Naive B cell (primary cell): Measurements from ENCODE around the gene TMEM218. TPM values are rescaled to one million over a fixed set of nuclear protein-coding genes. Genes with fewer than 3 reads are reported as not detected.
"Not testable (repeated sequence)": the region's sequence is repeated elsewhere in the genome, so short reads cannot be mapped to it uniquely, and the experiment has no call there.

Experiments used
- ATAC-seq, 2 donors: fragments of 150-1000 bp; cut with Tn5 transposase; 2 replicates each; pipeline ENCODE4 v1.10.0; 2021; ENCODE audit warnings: low read depth in 2 of 2, mild to moderate bottlenecking in 2 of 2, moderate library complexity in 2 of 2
- DNase-seq: peaks from one replicate; pipeline ENCODE4 v3.0.0; 2022
- H3K27ac Mint-ChIP-seq, 6 donors: one replicate each; pipeline ENCODE4 v1.8.0; 2020 to 2022; ENCODE audit warnings: mild to moderate bottlenecking in 6 of 6, mixed read lengths in 6 of 6, moderate library complexity in 5 of 6, inconsistent platforms in 2 of 6
- H3K27me3 Mint-ChIP-seq, 3 donors: one replicate each; pipeline ENCODE4 v1.8.0; 2021 to 2022; ENCODE audit warnings: mixed read lengths in 3 of 3, mild to moderate bottlenecking in 1 of 3
- H3K36me3 Mint-ChIP-seq, 2 donors: one replicate each; pipeline ENCODE4 v1.8.0; 2020 to 2022; ENCODE audit warnings: mixed read lengths in 2 of 2, inconsistent platforms in 1 of 2, mild to moderate bottlenecking in 1 of 2
- H3K4me1 Mint-ChIP-seq, 3 donors: one replicate each; pipeline ENCODE4 v1.8.0; 2020 to 2022; ENCODE audit warnings: mixed read lengths in 3 of 3, inconsistent platforms in 1 of 3, mild to moderate bottlenecking in 1 of 3, moderate library complexity in 1 of 3
- H3K4me3 Mint-ChIP-seq, 8 donors: one replicate each; pipeline ENCODE4 v1.8.0; 2020 to 2022; ENCODE audit warnings: mild to moderate bottlenecking in 8 of 8, mixed read lengths in 8 of 8, moderate library complexity in 8 of 8, inconsistent platforms in 2 of 8
- H3K9me3 Mint-ChIP-seq, 7 donors: one replicate each; pipeline ENCODE4 v1.8.0; 2020 to 2022; ENCODE audit warnings: mixed read lengths in 7 of 7, mild to moderate bottlenecking in 5 of 7, inconsistent platforms in 2 of 7, moderate library complexity in 1 of 7
- polyA plus RNA-seq, 6 donors: library from polyadenylated mRNA; unstranded; fragments of 300-500 nt; fragmentation: Illumina TruSeq; gene quantifications; one replicate each; pipeline ENCODE4 v1.2.3, GENCODE V29; 2021; ENCODE audit warnings: low read depth in 6 of 6

TMEM218 gene
- polyA plus RNA-seq, 6 donors from 2014 or later = 30.4 to 53.0 (median 36.7) TPM

GRCh38 chr11:125093502-125093901 lies 17.9 kb downstream of the TMEM218 start:
- ATAC-seq = no peak
- no peaks in the 10 kb centered on the region for H3K27me3 Mint-ChIP-seq
- no peaks in the 10 kb centered on the region for H3K9me3 Mint-ChIP-seq
- H3K4me1 Mint-ChIP-seq = peaks cover 0 to 6% (median 1%) of the 10 kb centered on the region in 3 donors
- peak overlapping the region in 1 of 8 donors; percentile 10 for H3K4me3 Mint-ChIP-seq
- H3K36me3 Mint-ChIP-seq = peaks cover 2 to 14% of the 10 kb centered on the region in 2 donors
- no peak for DNase-seq
- no peak overlapping the region for H3K27ac Mint-ChIP-seq

DNA sequence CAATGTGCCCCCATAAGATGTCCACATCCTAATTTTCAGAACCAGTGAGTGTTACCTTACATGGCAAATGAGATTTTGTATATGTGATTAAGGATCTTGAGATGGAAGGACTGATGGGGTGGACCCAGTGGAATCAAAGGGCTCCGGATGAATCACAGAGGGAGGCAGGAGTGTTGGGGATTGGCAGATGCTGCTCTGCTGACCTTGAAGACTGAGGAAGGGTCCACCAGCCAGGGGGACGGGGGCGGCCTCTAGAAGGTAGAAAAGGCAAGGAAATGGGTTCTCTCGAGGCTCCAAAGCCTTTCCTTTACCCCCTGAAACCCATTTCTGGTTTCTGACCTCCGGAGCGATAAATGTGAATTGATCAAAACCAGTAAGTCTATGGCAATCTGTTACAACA lies 18.8 kb downstream of the TMEM218 start:
- Mint-ChIP-seq H3K27ac (peak overlapping the region in 2 of 6 donors; percentile 44 to 49), H3K9me3 (no peaks in the 10 kb centered on the region), H3K27me3 (no peaks in the 10 kb centered on the region), H3K36me3 (peaks cover 0 to 5% of the 10 kb centered on the region in 2 donors), H3K4me1 (peaks cover 0 to 6% (median 0%) of the 10 kb centered on the region in 3 donors), H3K4me3 (no peak overlapping the region)
- ATAC-seq (no peak), DNase-seq (no peak)

GRCh38 chr11:125091877-125092664 lies 19.4 kb downstream of the TMEM218 start:
- H3K4me3 Mint-ChIP-seq = no peak overlapping the region
- DNase-seq (no peak), ATAC-seq (no peak)
- peak overlapping the region in 3 of 6 donors; percentile 44 to 76 (median 67) for H3K27ac Mint-ChIP-seq
- H3K4me1 Mint-ChIP-seq = peaks cover 0 to 6% (median 0%) of the 10 kb centered on the region in 3 donors
- H3K36me3 Mint-ChIP-seq = no peaks in the 10 kb centered on the region
- H3K9me3 Mint-ChIP-seq = no peaks in the 10 kb centered on the region
- no peaks in the 10 kb centered on the region for H3K27me3 Mint-ChIP-seq

GRCh38 chr11:125091247-125091876 lies 20.1 kb downstream of the TMEM218 start:
- ATAC-seq (no peak), DNase-seq (no peak)
- peaks cover 0 to 6% (median 0%) of the 10 kb centered on the region in 3 donors for H3K4me1 Mint-ChIP-seq
- H3K4me3 Mint-ChIP-seq = no peak overlapping the region
- no peaks in the 10 kb centered on the region for H3K36me3 Mint-ChIP-seq
- peak overlapping the region in 3 of 6 donors; percentile 22 to 76 (median 44) for H3K27ac Mint-ChIP-seq
- H3K27me3 Mint-ChIP-seq = no peaks in the 10 kb centered on the region
- H3K9me3 Mint-ChIP-seq = no peaks in the 10 kb centered on the region

DNA sequence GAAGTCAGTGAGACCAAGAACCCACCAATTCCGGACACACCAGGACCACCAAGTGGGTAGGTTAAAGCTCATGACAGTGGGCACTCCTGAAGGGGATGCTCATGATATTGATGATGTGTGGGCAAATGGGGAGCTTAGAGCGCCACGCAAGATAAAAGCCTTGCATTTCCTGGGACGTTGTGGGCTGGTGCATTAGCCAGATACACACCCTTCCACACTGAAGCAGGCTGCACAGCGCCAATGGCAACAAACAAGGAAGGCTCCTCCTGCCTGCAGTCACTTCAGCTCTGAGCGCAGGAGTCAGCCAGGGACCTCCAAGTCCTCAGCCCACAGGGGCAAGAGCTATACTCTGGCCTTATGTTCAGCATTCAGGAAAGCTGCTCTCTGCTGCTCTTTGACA lies 20.6 kb downstream of the TMEM218 start:
- Mint-ChIP-seq H3K27me3 (no peaks in the 10 kb centered on the region), H3K27ac (peak overlapping the region in 1 of 6 donors; percentile 44), H3K4me1 (peaks cover 0 to 6% (median 3%) of the 10 kb centered on the region in 3 donors), H3K4me3 (no peak overlapping the region), H3K36me3 (peaks cover 0 to 4% of the 10 kb centered on the region in 2 donors), H3K9me3 (no peaks in the 10 kb centered on the region)
- DNase-seq = no peak
- no peak for ATAC-seq

- H3K4me1 Mint-ChIP-seq, ATAC-seq, DNase-seq, H3K9me3 Mint-ChIP-seq, H3K36me3 Mint-ChIP-seq, H3K27ac Mint-ChIP-seq, H3K4me3 Mint-ChIP-seq, H3K27me3 Mint-ChIP-seq: not testable (repeated sequence)
Observed at GRCh38 chr11:125090151-125090550, 21.3 kb downstream of the TMEM218 start.

DNA sequence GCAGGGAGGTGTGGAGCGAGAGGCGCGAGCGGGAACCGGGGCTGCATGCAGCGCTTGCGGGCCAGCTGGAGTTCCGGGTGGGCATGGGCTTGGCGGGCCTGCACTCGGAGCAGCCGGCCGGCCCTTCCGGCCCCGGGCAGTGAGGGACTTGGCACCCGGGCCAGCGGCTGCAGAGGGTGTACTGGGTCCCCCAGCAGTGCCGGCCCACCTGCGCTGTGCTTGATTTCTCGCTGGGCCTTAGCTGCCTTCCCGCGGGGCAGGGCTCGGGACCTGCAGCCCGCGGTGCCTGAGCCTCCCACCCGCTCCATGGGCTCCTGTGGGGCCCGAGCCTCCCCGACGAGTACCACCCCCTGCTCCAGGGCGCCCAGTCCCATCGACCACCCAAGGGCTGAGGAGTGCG lies 21.9 kb downstream of the TMEM218 start:
- H3K4me3 Mint-ChIP-seq, H3K9me3 Mint-ChIP-seq, H3K36me3 Mint-ChIP-seq, ATAC-seq, DNase-seq, H3K4me1 Mint-ChIP-seq, H3K27me3 Mint-ChIP-seq: not testable (repeated sequence)
- peak overlapping the region in 1 of 6 donors; percentile 69 for H3K27ac Mint-ChIP-seq

DNA sequence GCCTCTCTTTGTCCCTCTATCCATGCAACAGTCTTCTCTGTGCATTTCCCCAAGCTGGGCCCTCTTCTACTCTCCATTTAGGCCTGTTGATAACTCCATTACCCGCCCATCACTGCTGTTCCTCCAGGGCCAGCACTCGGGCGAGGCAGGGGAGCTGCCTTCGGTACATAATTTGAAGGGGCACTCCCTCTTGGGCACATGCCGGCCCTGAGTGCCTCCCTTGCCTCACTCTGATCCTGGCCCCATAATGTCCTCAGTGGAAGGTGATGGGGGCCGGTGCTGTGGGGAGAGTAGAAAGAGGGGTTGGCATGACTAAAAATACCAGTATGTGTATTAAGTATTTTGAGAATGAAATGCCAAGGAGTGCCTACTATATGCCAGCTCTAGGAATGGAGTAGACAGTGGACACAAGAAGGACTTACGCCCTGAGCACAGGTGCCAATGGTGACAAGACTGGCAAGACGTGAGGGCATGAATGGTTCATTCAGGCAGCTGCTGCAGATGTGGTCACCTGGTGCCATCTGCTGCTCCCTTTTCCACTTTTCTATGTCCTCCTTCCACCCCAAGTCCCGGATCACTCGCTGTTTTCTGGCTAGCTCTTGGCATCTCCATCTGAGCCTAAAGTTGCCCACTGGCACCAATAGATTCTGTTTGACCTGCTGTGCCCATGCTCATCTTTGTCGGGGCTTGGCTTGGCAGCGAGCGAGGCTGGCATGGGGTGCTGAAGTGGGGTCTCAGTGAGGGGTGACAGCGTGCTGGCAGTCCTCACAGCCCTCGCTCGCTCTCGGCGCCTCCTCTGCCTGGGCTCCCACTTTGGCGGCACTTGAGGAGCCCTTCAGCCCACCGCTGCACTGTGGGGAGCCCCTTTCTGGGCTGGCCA lies 22.6 kb downstream of the TMEM218 start:
- H3K27me3 Mint-ChIP-seq = no peaks in the 10 kb centered on the region
- ATAC-seq = no peak

DNA sequence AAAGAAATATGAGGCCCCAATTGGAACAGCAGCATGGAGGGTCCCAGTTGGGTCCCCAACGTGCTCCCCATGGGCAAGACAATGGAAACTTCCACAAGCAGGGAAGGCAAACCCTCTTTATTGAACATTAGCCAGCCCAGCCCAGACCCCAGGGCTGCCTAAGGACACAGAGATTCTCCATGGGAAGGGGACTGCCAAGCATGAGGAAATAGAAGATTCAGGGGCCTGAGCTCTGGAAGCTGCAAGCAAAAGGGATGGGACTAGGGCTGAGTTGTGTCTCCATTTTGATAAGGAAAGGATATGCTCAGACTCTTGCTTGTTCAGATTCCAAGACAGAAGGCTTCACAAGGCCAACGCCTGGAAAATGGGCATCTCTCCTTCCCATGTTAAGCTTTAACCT lies 23.3 kb downstream of the TMEM218 start:
- Mint-ChIP-seq H3K27me3 (no peaks in the 10 kb centered on the region), H3K4me3 (no peak overlapping the region), H3K36me3 (peaks cover 0 to 9% of the 10 kb centered on the region in 2 donors), H3K27ac (peak overlapping the region in 1 of 6 donors; percentile 72), H3K9me3 (no peaks in the 10 kb centered on the region), H3K4me1 (peaks cover 0 to 10% (median 6%) of the 10 kb centered on the region in 3 donors)
- ATAC-seq (no peak), DNase-seq (no peak)

More for the DNA sequence above, 22.6 kb downstream of the TMEM218 start:
- Mint-ChIP-seq H3K27ac (peak overlapping the region in 1 of 6 donors; percentile 69), H3K4me3 (no peak overlapping the region), H3K9me3 (no peaks in the 10 kb centered on the region), H3K36me3 (peaks cover 0 to 9% of the 10 kb centered on the region in 2 donors), H3K4me1 (peaks cover 0 to 10% (median 6%) of the 10 kb centered on the region in 3 donors)
- DNase-seq = no peak

DNA sequence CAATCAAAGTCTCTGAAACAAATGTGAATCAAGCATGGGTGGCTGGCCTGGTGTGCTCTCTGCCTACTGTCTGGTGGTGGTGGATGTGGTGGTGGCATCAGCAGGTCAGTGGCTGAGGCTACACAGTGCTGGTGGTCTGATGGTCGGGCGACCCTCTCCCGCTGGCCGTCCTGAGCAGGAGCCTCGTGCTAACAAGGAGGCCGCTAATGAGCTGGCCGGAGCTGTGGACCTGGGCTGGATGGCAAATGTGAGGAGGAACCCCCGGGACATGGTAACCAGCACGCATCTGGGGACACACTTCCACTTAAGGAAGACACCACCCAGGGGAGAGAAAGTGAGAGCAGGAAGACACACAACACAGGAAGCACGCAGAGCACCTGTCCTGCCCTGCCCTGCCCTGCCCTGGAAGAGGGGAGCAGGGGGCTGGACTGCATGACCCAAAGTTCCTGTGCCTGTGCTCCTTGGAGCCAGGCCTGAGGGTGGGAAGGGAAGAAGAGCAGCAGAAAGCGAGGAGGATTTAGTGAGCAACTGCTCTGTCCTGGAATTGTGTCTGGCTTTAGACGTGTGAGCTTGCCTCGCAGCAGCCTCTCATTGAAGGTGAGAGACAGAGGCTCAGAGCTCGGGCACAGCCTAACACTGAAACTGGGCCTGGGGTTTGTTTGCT lies 24.7 kb downstream of the TMEM218 start:
- Mint-ChIP-seq H3K4me3 (no peak overlapping the region), H3K27ac (peak overlapping the region in 1 of 6 donors; percentile 32), H3K9me3 (no peaks in the 10 kb centered on the region), H3K36me3 (peaks cover 0 to 9% of the 10 kb centered on the region in 2 donors), H3K4me1 (peaks cover 0 to 10% (median 6%) of the 10 kb centered on the region in 3 donors), H3K27me3 (no peaks in the 10 kb centered on the region)
- DNase-seq (no peak), ATAC-seq (no peak)

GRCh38 chr11:125085301-125086081 lies 25.9 kb downstream of the TMEM218 start:
- no peaks in the 10 kb centered on the region for H3K27me3 Mint-ChIP-seq
- no peak for DNase-seq
- H3K9me3 Mint-ChIP-seq = no peaks in the 10 kb centered on the region
- H3K4me1 Mint-ChIP-seq = peaks cover 0 to 10% (median 0%) of the 10 kb centered on the region in 3 donors
- no peak overlapping the region for H3K4me3 Mint-ChIP-seq
- peak overlapping the region in 1 of 6 donors; percentile 53 for H3K27ac Mint-ChIP-seq
- H3K36me3 Mint-ChIP-seq = peaks cover 0 to 9% of the 10 kb centered on the region in 2 donors
- ATAC-seq = no peak

DNA sequence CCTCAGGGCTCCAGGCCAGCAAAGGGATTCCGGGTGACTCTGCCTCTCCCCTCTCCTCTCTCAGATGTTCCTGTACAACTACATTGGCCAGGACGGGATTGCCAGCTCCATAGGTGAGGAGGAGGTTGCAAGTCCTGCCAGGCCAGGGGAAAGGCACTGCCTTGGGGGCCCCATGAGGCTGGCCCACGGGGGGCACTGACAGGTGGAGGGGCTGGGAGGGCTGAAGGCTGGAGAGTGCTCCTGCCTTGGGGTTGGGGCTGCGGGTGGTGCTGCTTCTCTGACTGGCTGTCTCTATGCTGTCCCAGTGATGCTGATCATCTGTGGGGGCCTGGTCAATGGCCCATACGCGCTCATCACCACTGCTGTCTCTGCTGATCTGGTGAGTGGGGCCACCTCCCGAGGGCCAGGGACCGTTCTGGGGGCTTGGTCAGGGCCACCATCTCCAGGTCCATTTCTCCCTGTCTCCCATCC lies 26.6 kb downstream of the TMEM218 start:
- Mint-ChIP-seq H3K27ac (no peak overlapping the region), H3K36me3 (peaks cover 0 to 9% of the 10 kb centered on the region in 2 donors), H3K4me3 (no peak overlapping the region), H3K9me3 (no peaks in the 10 kb centered on the region), H3K27me3 (no peaks in the 10 kb centered on the region), H3K4me1 (peaks cover 0 to 10% (median 0%) of the 10 kb centered on the region in 3 donors)
- DNase-seq (no peak), ATAC-seq (no peak)
